HG02798 (cell line): ENCODE results near the gene MSMP.

Experiments used
- ATAC-seq: cut with Tn5 transposase; IDR thresholded peaks from one replicate; pipeline ENCODE4 v1.9.1; 2021; ENCODE audit warnings: mild to moderate bottlenecking; ENCODE audit not compliant: unreplicated experiment, poor library complexity

Gene MSMP

GRCh38 chr9:35754264-35754663, at the start of gene MSMP:
Gene MSMP, minus strand, starts transcription at chr9:35754276. Its CDS starts 147 bp downstream, at chr9:35754129.
- no peak for ATAC-seq

GRCh38 chr9:35801328-35802128, 47.5 kb upstream of the MSMP start:
- ATAC-seq: no peak

GRCh38 chr9:35800530-35800929, 46.5 kb upstream of the MSMP start:
- ATAC-seq: no peak

- ATAC-seq: peak; percentile 50
Observed at GRCh38 chr9:35798658-35799374, 44.7 kb upstream of the MSMP start.

GRCh38 chr9:35797311-35798109, 43.4 kb upstream of the MSMP start:
- ATAC-seq: peak; percentile 53

GRCh38 chr9:35795695-35796094, 41.6 kb upstream of the MSMP start:
- ATAC-seq: no peak

- no peak for ATAC-seq
Observed at GRCh38 chr9:35793461-35793860, 39.4 kb upstream of the MSMP start.

- no peak for ATAC-seq
Observed at GRCh38 chr9:35792826-35793225, 38.8 kb upstream of the MSMP start.

- no peak for ATAC-seq
Observed at GRCh38 chr9:35792024-35792813, 38.1 kb upstream of the MSMP start.

GRCh38 chr9:35791297-35791921, 37.3 kb upstream of the MSMP start, which contains the start of gene NPR2:
Gene NPR2, plus strand, starts transcription at chr9:35791591. Its CDS starts 818 bp downstream, at chr9:35792409.
- no peak for ATAC-seq

- ATAC-seq: peak; percentile 62
Observed at GRCh38 chr9:35790385-35791296, 36.6 kb upstream of the MSMP start.

- no peak for ATAC-seq
Observed at GRCh38 chr9:35790025-35790384, 35.9 kb upstream of the MSMP start.

- ATAC-seq: no peak
Observed at GRCh38 chr9:35789541-35789940, 35.5 kb upstream of the MSMP start.

- ATAC-seq: no peak
Observed at GRCh38 chr9:35783418-35783817, 29.3 kb upstream of the MSMP start.

GRCh38 chr9:35781066-35781465, 27.0 kb upstream of the MSMP start:
- no peak for ATAC-seq

- no peak for ATAC-seq
Observed at GRCh38 chr9:35778496-35778895, 24.4 kb upstream of the MSMP start.

- ATAC-seq: no peak
Observed at GRCh38 chr9:35776018-35776417, 21.9 kb upstream of the MSMP start.

- no peak for ATAC-seq
Observed at GRCh38 chr9:35774907-35775635, 21.0 kb upstream of the MSMP start.
